ENCODE measurements around the gene XXYLT1.
"Not testable (repeated sequence)": the region's sequence is repeated elsewhere in the genome, so short reads cannot be mapped to it uniquely, and the experiment has no call there.

Gene XXYLT1

GRCh38 chr3:195221876-195222617, 48.9 kb downstream of the XXYLT1 start:
- H3K9me2 ChIP-seq (ENCODE audit: low read depth, low read length): no peaks in the 10 kb centered on the region
- no peaks in the 10 kb centered on the region for H3K9me3 ChIP-seq (ENCODE audit: low read length)
- H3K9ac ChIP-seq (ENCODE audit: low read length): no peak overlapping the region
- H3K4me2 ChIP-seq (ENCODE audit: low read length): no peak overlapping the region
- H3K79me2 ChIP-seq (ENCODE audit: insufficient read depth, low read length): no peaks in the 10 kb centered on the region
- TF ChIP-seq EZH2 (IDR thresholded peaks at IDR 0.05; ENCODE audit: borderline replicate concordance, low read length) (no peak), CTCF (IDR thresholded peaks at IDR 0.05; ENCODE audit: low read length) (no peak)
- H4K20me1 ChIP-seq (ENCODE audit: insufficient read depth, low read length): no peaks in the 10 kb centered on the region
- no peak overlapping the region for H3K27ac ChIP-seq (ENCODE audit: low read depth, low read length, poor library complexity, severe bottlenecking)
- H3K36me3 ChIP-seq (ENCODE audit: insufficient read depth, low read length): no peaks in the 10 kb centered on the region
- no peaks in the 10 kb centered on the region for H3K4me1 ChIP-seq (ENCODE audit: insufficient read depth, low read length, severe bottlenecking)
- H3F3A ChIP-seq (ENCODE audit: insufficient read depth, low read length): no peaks in the 10 kb centered on the region
- H3K27me3 ChIP-seq (ENCODE audit: insufficient read depth, low read length): no peaks in the 10 kb centered on the region
- no peak overlapping the region for H2AFZ ChIP-seq (ENCODE audit: low read length)
- H3K4me3 ChIP-seq (ENCODE audit: low read depth, low read length, poor library complexity, severe bottlenecking): no peak overlapping the region

GRCh38 chr3:195221015-195221853, 49.7 kb downstream of the XXYLT1 start:
- H3K9me3 ChIP-seq (ENCODE audit: low read length): no peaks in the 10 kb centered on the region
- no peaks in the 10 kb centered on the region for H3K4me1 ChIP-seq (ENCODE audit: insufficient read depth, low read length, severe bottlenecking)
- no peak overlapping the region for H3K9ac ChIP-seq (ENCODE audit: low read length)
- no peaks in the 10 kb centered on the region for H3F3A ChIP-seq (ENCODE audit: insufficient read depth, low read length)
- H3K4me2 ChIP-seq (ENCODE audit: low read length): no peak overlapping the region
- H3K4me3 ChIP-seq (ENCODE audit: low read depth, low read length, poor library complexity, severe bottlenecking): no peak overlapping the region
- H3K9me2 ChIP-seq (ENCODE audit: low read depth, low read length): no peaks in the 10 kb centered on the region
- no peaks in the 10 kb centered on the region for H3K27me3 ChIP-seq (ENCODE audit: insufficient read depth, low read length)
- no peak overlapping the region for H2AFZ ChIP-seq (ENCODE audit: low read length)
- H3K27ac ChIP-seq (ENCODE audit: low read depth, low read length, poor library complexity, severe bottlenecking): no peak overlapping the region
- H3K36me3 ChIP-seq (ENCODE audit: insufficient read depth, low read length): no peaks in the 10 kb centered on the region
- TF ChIP-seq EZH2 (IDR thresholded peaks at IDR 0.05; ENCODE audit: borderline replicate concordance, low read length) (no peak), CTCF (IDR thresholded peaks at IDR 0.05; ENCODE audit: low read length) (no peak)
- no peaks in the 10 kb centered on the region for H3K79me2 ChIP-seq (ENCODE audit: insufficient read depth, low read length)
- H4K20me1 ChIP-seq (ENCODE audit: insufficient read depth, low read length): no peaks in the 10 kb centered on the region

GRCh38 chr3:195219351-195220230, 51.4 kb downstream of the XXYLT1 start:
- H2AFZ ChIP-seq (ENCODE audit: low read length): no peak overlapping the region
- no peak overlapping the region for H3K27ac ChIP-seq (ENCODE audit: low read depth, low read length, poor library complexity, severe bottlenecking)
- no peak for TF ChIP-seq CTCF (IDR thresholded peaks at IDR 0.05; ENCODE audit: low read length)
- H4K20me1 ChIP-seq (ENCODE audit: insufficient read depth, low read length): no peaks in the 10 kb centered on the region
- no peaks in the 10 kb centered on the region for H3K27me3 ChIP-seq (ENCODE audit: insufficient read depth, low read length)
- no peaks in the 10 kb centered on the region for H3K9me3 ChIP-seq (ENCODE audit: low read length)
- no peaks in the 10 kb centered on the region for H3K36me3 ChIP-seq (ENCODE audit: insufficient read depth, low read length)
- H3K4me1 ChIP-seq (ENCODE audit: insufficient read depth, low read length, severe bottlenecking): no peaks in the 10 kb centered on the region
- H3K9me2 ChIP-seq (ENCODE audit: low read depth, low read length): no peaks in the 10 kb centered on the region
- H3K4me3 ChIP-seq (ENCODE audit: low read depth, low read length, poor library complexity, severe bottlenecking): no peak overlapping the region
- H3K4me2 ChIP-seq (ENCODE audit: low read length): no peak overlapping the region
- H3K79me2 ChIP-seq (ENCODE audit: insufficient read depth, low read length): no peaks in the 10 kb centered on the region
- H3K9ac ChIP-seq (ENCODE audit: low read length): no peak overlapping the region
- no peaks in the 10 kb centered on the region for H3F3A ChIP-seq (ENCODE audit: insufficient read depth, low read length)

GRCh38 chr3:195218331-195218730, 52.6 kb downstream of the XXYLT1 start:
- H3K27ac ChIP-seq (ENCODE audit: low read depth, low read length, poor library complexity, severe bottlenecking); H3K79me2 ChIP-seq (ENCODE audit: insufficient read depth, low read length); H3K9me3 ChIP-seq (ENCODE audit: low read length); H3K9me2 ChIP-seq (ENCODE audit: low read depth, low read length); H2AFZ ChIP-seq (ENCODE audit: low read length); H3K36me3 ChIP-seq (ENCODE audit: insufficient read depth, low read length); H3F3A ChIP-seq (ENCODE audit: insufficient read depth, low read length); H4K20me1 ChIP-seq (ENCODE audit: insufficient read depth, low read length); H3K9ac ChIP-seq (ENCODE audit: low read length); H3K4me2 ChIP-seq (ENCODE audit: low read length); H3K27me3 ChIP-seq (ENCODE audit: insufficient read depth, low read length); H3K4me3 ChIP-seq (ENCODE audit: low read depth, low read length, poor library complexity, severe bottlenecking); H3K4me1 ChIP-seq (ENCODE audit: insufficient read depth, low read length, severe bottlenecking): not testable (repeated sequence)

- H3F3A ChIP-seq (ENCODE audit: insufficient read depth, low read length); H3K36me3 ChIP-seq (ENCODE audit: insufficient read depth, low read length); H3K27ac ChIP-seq (ENCODE audit: low read depth, low read length, poor library complexity, severe bottlenecking); H3K27me3 ChIP-seq (ENCODE audit: insufficient read depth, low read length); H3K9me2 ChIP-seq (ENCODE audit: low read depth, low read length); H3K79me2 ChIP-seq (ENCODE audit: insufficient read depth, low read length); H3K4me1 ChIP-seq (ENCODE audit: insufficient read depth, low read length, severe bottlenecking); H3K9me3 ChIP-seq (ENCODE audit: low read length); H3K4me2 ChIP-seq (ENCODE audit: low read length); H3K4me3 ChIP-seq (ENCODE audit: low read depth, low read length, poor library complexity, severe bottlenecking); H3K9ac ChIP-seq (ENCODE audit: low read length); H4K20me1 ChIP-seq (ENCODE audit: insufficient read depth, low read length); H2AFZ ChIP-seq (ENCODE audit: low read length): not testable (repeated sequence)
These were observed 55.4 kb downstream of the XXYLT1 start for GRCh38 chr3:195215576-195215975.
